Uterus (tissue), 4 donors: Measurements from ENCODE around the gene RASL10A. TPM values are rescaled to one million over a fixed set of nuclear protein-coding genes. Genes with fewer than 3 reads are reported as not detected.
A peak's percentile ranks its signal among the peaks of the same experiment; 100 is the strongest.

Experiments
- DNase-seq, 2 donors: peaks; one replicate each; pipeline ENCODE4 v3.0.0-alpha.2; 2019 to 2020
- H3K27ac ChIP-seq, 2 donors: fragments of 200-600 bp; sonication (generic); 1 replicate in 1 of 2; 2 replicates in 1 of 2; pipeline ENCODE4 v1.5.1; 2016 to 2018
- H3K27me3 ChIP-seq, 2 donors: fragments of 200-600 bp; sonication (generic); one replicate each; pipeline ENCODE4 v1.5.1; 2018 to 2019; ENCODE audit warnings: control low read depth in 1 of 2
- H3K36me3 ChIP-seq, 2 donors: fragments of 200-600 bp; sonication (generic); one replicate each; pipeline ENCODE4 v1.5.1; 2019; ENCODE audit warnings: control low read depth in 1 of 2
- H3K4me1 ChIP-seq, 2 donors: fragments of 200-600 bp; sonication (generic); one replicate each; pipeline ENCODE4 v1.5.1; 2018 to 2019; ENCODE audit warnings: control low read depth in 1 of 2
- H3K4me3 ChIP-seq, 2 donors: fragments of 200-600 bp; sonication (generic); 1 replicate in 1 of 2; 2 replicates in 1 of 2; pipeline ENCODE4 v1.5.1; 2018 to 2019; ENCODE audit warnings: mild to moderate bottlenecking in 1 of 2
- H3K9me3 ChIP-seq, 2 donors: fragments of 200-600 bp; sonication (generic); one replicate each; pipeline ENCODE4 v1.5.1; 2019; ENCODE audit warnings: control low read depth in 1 of 2
- CTCF ChIP-seq, 4 experiments: fragments of 200-600 bp in 2 of 4; fragments of 450-650 bp in 2 of 4; sonication (generic) in 2 of 4; IDR thresholded peaks; one replicate each; pipeline ENCODE4 v1.5.1; 2016 to 2019; ENCODE audit warnings: antibody characterized with exemption in 4 of 4, mild to moderate bottlenecking in 2 of 4, moderate library complexity in 1 of 4
- POLR2A ChIP-seq, 2 donors: fragments of 450-650 bp; IDR thresholded peaks; one replicate each; pipeline ENCODE4 v1.6.1; 2016; ENCODE audit warnings: antibody characterized with exemption in 2 of 2, mild to moderate bottlenecking in 1 of 2, moderate library complexity in 1 of 2
- intact Hi-C: fragments of 100-400 bp; cut with DNase I; formaldehyde crosslinking; loops from one replicate; pipeline ENCODE4 v1.15.1; 2023; ENCODE audit warnings: low total_unique reads
- total RNA-seq, 4 donors: library from RNA; depleted of rRNA in 3 of 4; stranded (reverse); fragments of >200 nt in 3 of 4; gene quantifications; one replicate each; pipeline versions ENCODE4 v1.1.0 to v1.2.4, GENCODE V29; 2014 to 2023
- donor health status: DM: yes; HTN: yes; CAD: no.

Gene RASL10A
- total RNA-seq, 4 donors from 2014 or later, result 0.35 to 3.2 (median 0.79) TPM; not detected in 1

GRCh38 chr22:29268511-29269229, 46.8 kb downstream of the RASL10A start:
- Histone ChIP-seq H3K4me3 (peak overlapping the region; percentile 58 to 86), H3K27me3 (no peaks in the 10 kb centered on the region), H3K4me1 (peaks cover 5 to 18% of the 10 kb centered on the region in 2 donors), H3K27ac (peak overlapping the region; percentile 97 to 98), H3K9me3 (no peaks in the 10 kb centered on the region), H3K36me3 (no peaks in the 10 kb centered on the region)
- intact Hi-C loops, result no loop called here
- peak in 1 of 2 donors; percentile 4 for TF ChIP-seq POLR2A (IDR thresholded peaks at IDR 0.05)
- peak in 1 of 4 experiments; percentile 6 for TF ChIP-seq CTCF (IDR thresholded peaks at IDR 0.05)
- DNase-seq, result peak; percentile 68 to 81

GRCh38 chr22:29267858-29268510, 47.5 kb downstream of the RASL10A start, which contains the start of the genes EWSR1 and RHBDD3:
Gene EWSR1, plus strand, starts transcription at chr22:29268268. Its CDS starts 69 bp downstream, at chr22:29268337.
Gene RHBDD3, minus strand, starts transcription at chr22:29267981. Its CDS starts 2,355 bp downstream, at chr22:29265626.
- TF ChIP-seq POLR2A (IDR thresholded peaks at IDR 0.05), result peak; percentile 59 to 89
- peak in 2 of 4 experiments; percentile 18 to 21 for TF ChIP-seq CTCF (IDR thresholded peaks at IDR 0.05)
- H3K9me3 ChIP-seq, result no peaks in the 10 kb centered on the region
- H3K27ac ChIP-seq, result peak within 1 kb of the TSS; percentile 97 to 98
- intact Hi-C loops, result no loop called here
- no peaks in the 10 kb centered on the region for H3K36me3 ChIP-seq
- peak; percentile 95 to 97 for DNase-seq
- H3K4me1 ChIP-seq, result peaks cover 5 to 12% of the 10 kb centered on the region in 2 donors
- no peaks in the 10 kb centered on the region for H3K27me3 ChIP-seq
- peak within 1 kb of the TSS; percentile 58 to 86 for H3K4me3 ChIP-seq

- intact Hi-C loops, result no loop called here
- Histone ChIP-seq H3K4me1 (peaks cover 5 to 7% of the 10 kb centered on the region in 2 donors), H3K27ac (peak overlapping the region; percentile 97 to 98), H3K4me3 (peak overlapping the region; percentile 58 to 86), H3K9me3 (no peaks in the 10 kb centered on the region), H3K27me3 (no peaks in the 10 kb centered on the region), H3K36me3 (no peaks in the 10 kb centered on the region)
- TF ChIP-seq POLR2A (IDR thresholded peaks at IDR 0.05) (no peak), CTCF (IDR thresholded peaks at IDR 0.05) (no peak)
- DNase-seq, result no peak
These were observed 48.0 kb downstream of the RASL10A start for GRCh38 chr22:29267462-29267857.

- intact Hi-C loops, result no loop called here
- H3K27me3 ChIP-seq, result no peaks in the 10 kb centered on the region
These were observed 48.7 kb downstream of the RASL10A start for GRCh38 chr22:29266564-29267461.

GRCh38 chr22:29265929-29266328, 49.6 kb downstream of the RASL10A start:
- Histone ChIP-seq H3K9me3 (no peaks in the 10 kb centered on the region), H3K36me3 (no peaks in the 10 kb centered on the region), H3K27ac (peak overlapping the region; percentile 97 to 98), H3K4me1 (no peaks in the 10 kb centered on the region), H3K27me3 (no peaks in the 10 kb centered on the region), H3K4me3 (no peak overlapping the region)
- TF ChIP-seq POLR2A (IDR thresholded peaks at IDR 0.05), result no peak
- no peak for TF ChIP-seq CTCF (IDR thresholded peaks at IDR 0.05)
- intact Hi-C loops, result no loop called here
- DNase-seq, result no peak

More at GRCh38 chr22:29266564-29267461, 48.7 kb downstream of the RASL10A start:
- H3K4me1 ChIP-seq, result peaks cover under 1 to 5% of the 10 kb centered on the region in 2 donors
- peak overlapping the region; percentile 58 to 86 for H3K4me3 ChIP-seq
- no peak for DNase-seq
- no peaks in the 10 kb centered on the region for H3K36me3 ChIP-seq
- H3K27ac ChIP-seq, result peak overlapping the region; percentile 97 to 98
- H3K9me3 ChIP-seq, result no peaks in the 10 kb centered on the region
- TF ChIP-seq POLR2A (IDR thresholded peaks at IDR 0.05), result no peak
